ENCODE data around the gene ASCC1.

GRCh38 chr10:72080042-72080975 lies 135.8 kb downstream of the ASCC1 start:
- TF ChIP-seq CREB1 (CRISPR knock-in tag; IDR thresholded peaks at IDR 0.05; ENCODE audit: low read depth), result no peak
- TF ChIP-seq, protein P1, sequence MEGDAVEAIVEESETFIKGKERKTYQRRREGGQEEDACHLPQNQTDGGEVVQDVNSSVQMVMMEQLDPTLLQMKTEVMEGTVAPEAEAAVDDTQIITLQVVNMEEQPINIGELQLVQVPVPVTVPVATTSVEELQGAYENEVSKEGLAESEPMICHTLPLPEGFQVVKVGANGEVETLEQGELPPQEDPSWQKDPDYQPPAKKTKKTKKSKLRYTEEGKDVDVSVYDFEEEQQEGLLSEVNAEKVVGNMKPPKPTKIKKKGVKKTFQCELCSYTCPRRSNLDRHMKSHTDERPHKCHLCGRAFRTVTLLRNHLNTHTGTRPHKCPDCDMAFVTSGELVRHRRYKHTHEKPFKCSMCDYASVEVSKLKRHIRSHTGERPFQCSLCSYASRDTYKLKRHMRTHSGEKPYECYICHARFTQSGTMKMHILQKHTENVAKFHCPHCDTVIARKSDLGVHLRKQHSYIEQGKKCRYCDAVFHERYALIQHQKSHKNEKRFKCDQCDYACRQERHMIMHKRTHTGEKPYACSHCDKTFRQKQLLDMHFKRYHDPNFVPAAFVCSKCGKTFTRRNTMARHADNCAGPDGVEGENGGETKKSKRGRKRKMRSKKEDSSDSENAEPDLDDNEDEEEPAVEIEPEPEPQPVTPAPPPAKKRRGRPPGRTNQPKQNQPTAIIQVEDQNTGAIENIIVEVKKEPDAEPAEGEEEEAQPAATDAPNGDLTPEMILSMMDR (conservative IDR thresholded peaks at IDR 0.05; ENCODE audit: low read depth in 2 of 2), result no peak
- TF ChIP-seq, protein P2, sequence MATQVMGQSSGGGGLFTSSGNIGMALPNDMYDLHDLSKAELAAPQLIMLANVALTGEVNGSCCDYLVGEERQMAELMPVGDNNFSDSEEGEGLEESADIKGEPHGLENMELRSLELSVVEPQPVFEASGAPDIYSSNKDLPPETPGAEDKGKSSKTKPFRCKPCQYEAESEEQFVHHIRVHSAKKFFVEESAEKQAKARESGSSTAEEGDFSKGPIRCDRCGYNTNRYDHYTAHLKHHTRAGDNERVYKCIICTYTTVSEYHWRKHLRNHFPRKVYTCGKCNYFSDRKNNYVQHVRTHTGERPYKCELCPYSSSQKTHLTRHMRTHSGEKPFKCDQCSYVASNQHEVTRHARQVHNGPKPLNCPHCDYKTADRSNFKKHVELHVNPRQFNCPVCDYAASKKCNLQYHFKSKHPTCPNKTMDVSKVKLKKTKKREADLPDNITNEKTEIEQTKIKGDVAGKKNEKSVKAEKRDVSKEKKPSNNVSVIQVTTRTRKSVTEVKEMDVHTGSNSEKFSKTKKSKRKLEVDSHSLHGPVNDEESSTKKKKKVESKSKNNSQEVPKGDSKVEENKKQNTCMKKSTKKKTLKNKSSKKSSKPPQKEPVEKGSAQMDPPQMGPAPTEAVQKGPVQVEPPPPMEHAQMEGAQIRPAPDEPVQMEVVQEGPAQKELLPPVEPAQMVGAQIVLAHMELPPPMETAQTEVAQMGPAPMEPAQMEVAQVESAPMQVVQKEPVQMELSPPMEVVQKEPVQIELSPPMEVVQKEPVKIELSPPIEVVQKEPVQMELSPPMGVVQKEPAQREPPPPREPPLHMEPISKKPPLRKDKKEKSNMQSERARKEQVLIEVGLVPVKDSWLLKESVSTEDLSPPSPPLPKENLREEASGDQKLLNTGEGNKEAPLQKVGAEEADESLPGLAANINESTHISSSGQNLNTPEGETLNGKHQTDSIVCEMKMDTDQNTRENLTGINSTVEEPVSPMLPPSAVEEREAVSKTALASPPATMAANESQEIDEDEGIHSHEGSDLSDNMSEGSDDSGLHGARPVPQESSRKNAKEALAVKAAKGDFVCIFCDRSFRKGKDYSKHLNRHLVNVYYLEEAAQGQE (IDR thresholded peaks at IDR 0.05; ENCODE audit: unreplicated experiment), result no peak
- TF ChIP-seq EZH2 (IDR thresholded peaks at IDR 0.05; ENCODE audit: low read depth, unreplicated experiment), result no peak
- no peak for TF ChIP-seq ZNF331 (CRISPR knock-in tag; IDR thresholded peaks at IDR 0.05; ENCODE audit: low read depth)

All from GM23338 (cell line).